MCF 10A (cell line): ENCODE results near the gene CFAP61. TPM values are rescaled to one million over a fixed set of nuclear protein-coding genes. Genes with fewer than 3 reads are reported as not detected.

Experiments used
- BruUV-seq: library from RNA; stranded (reverse); fragments of 400-500 nt; replicated peaks from 2 replicates; lab custom pipeline; 2021; lab: Mats Ljungman, UMichigan
- CTCF ChIA-PET: fragments of 300-600 bp; sonication (Branson Sonifier 250); formaldehyde crosslinking; extraction: SDS; loops from one replicate; lab custom pipeline; 2021; ENCODE audit warnings: antibody characterized with exemption, inconsistent platforms; lab: Yijun Ruan, JAX
- POLR2A ChIA-PET: fragments of 300-600, 350-650 bp; sonication (Branson Sonifier 250); formaldehyde crosslinking; extraction: SDS; loops from one replicate; lab custom pipeline; 2020; ENCODE audit warnings: antibody characterized with exemption, inconsistent platforms; lab: Yijun Ruan, JAX
- DNase-seq: peaks from one replicate; pipeline ENCODE4 v3.0.0-alpha.2; 2018; ENCODE audit not compliant: unreplicated experiment
- H3K27ac Mint-ChIP-seq: one replicate; pipeline ENCODE4 v1.8.0; 2022; ENCODE audit warnings: mild to moderate bottlenecking, low read depth, mixed read lengths; ENCODE audit not compliant: unreplicated experiment
- H3K27me3 Mint-ChIP-seq: one replicate; pipeline ENCODE4 v1.8.0; 2022; ENCODE audit warnings: mixed read lengths; ENCODE audit not compliant: insufficient read depth, unreplicated experiment
- H3K36me3 Mint-ChIP-seq: one replicate; pipeline ENCODE4 v1.8.0; 2022; ENCODE audit warnings: mild to moderate bottlenecking, moderate library complexity, mixed read lengths; ENCODE audit not compliant: insufficient read depth, unreplicated experiment
- H3K4me1 Mint-ChIP-seq: one replicate; pipeline ENCODE4 v1.8.0; 2022; ENCODE audit warnings: mixed read lengths; ENCODE audit not compliant: insufficient read depth, unreplicated experiment
- H3K4me3 Mint-ChIP-seq: one replicate; pipeline ENCODE4 v1.8.0; 2022; ENCODE audit warnings: mild to moderate bottlenecking, moderate library complexity, mixed read lengths; ENCODE audit not compliant: unreplicated experiment
- H3K9me3 Mint-ChIP-seq: one replicate; pipeline ENCODE4 v1.8.0; 2022; ENCODE audit warnings: mixed read lengths; ENCODE audit not compliant: unreplicated experiment
- CTCF ChIP-seq: fragments of 200-600 bp; IDR thresholded peaks from one replicate; pipeline ENCODE4 v1.8.0; 2022; ENCODE audit warnings: antibody characterized with exemption, mild to moderate bottlenecking; ENCODE audit not compliant: unreplicated experiment
- intact Hi-C: fragments of 100-400 bp; cut with micrococcal nuclease; formaldehyde crosslinking; loops from 2 replicates; pipeline ENCODE4 v1.14.1; 2022
- total RNA-seq: library from RNA; stranded (reverse); gene quantifications from 2 replicates; pipeline ENCODE4 v1.2.3, GENCODE V29; 2022

The CFAP61 gene
- total RNA-seq, 1 experiment from 2014 or later = 1.5 TPM

- no peaks in the 10 kb centered on the region for H3K36me3 Mint-ChIP-seq
- no peak overlapping the region for H3K27ac Mint-ChIP-seq
- H3K9me3 Mint-ChIP-seq = peaks cover 7% of the 10 kb centered on the region
- intact Hi-C loops = no loop called here
- DNase-seq = no peak
- ChIA-PET POLR2A (no interaction called here), CTCF (no interaction called here)
- no peak for TF ChIP-seq CTCF
- H3K4me1 Mint-ChIP-seq = no peaks in the 10 kb centered on the region
- no peak overlapping the region for H3K4me3 Mint-ChIP-seq
- no peaks in the 10 kb centered on the region for H3K27me3 Mint-ChIP-seq
- BruUV-seq = no TSS peak
These were observed 240.1 kb downstream of the CFAP61 start for GRCh38 chr20:20292472-20292871.

GRCh38 chr20:20293141-20293540 lies 240.8 kb downstream of the CFAP61 start:
- TF ChIP-seq CTCF = no peak
- DNase-seq = no peak
- Mint-ChIP-seq H3K27me3 (no peaks in the 10 kb centered on the region), H3K27ac (no peak overlapping the region), H3K4me3 (no peak overlapping the region), H3K4me1 (no peaks in the 10 kb centered on the region), H3K36me3 (no peaks in the 10 kb centered on the region), H3K9me3 (peaks cover 2% of the 10 kb centered on the region)
- no TSS peak for BruUV-seq
- ChIA-PET POLR2A (no interaction called here), CTCF (no interaction called here)
- intact Hi-C loops = no loop called here

- H3K27me3 Mint-ChIP-seq = no peaks in the 10 kb centered on the region
- BruUV-seq = no TSS peak
- intact Hi-C loops = no loop called here
- POLR2A ChIA-PET = no interaction called here
- CTCF ChIA-PET = interaction anchor here (0.6 kb wide), 1 partner anchor 167 kb away, joined by 4 read pairs; no protein-coding TSS in a partner anchor
- DNase-seq = no peak
- no peak for TF ChIP-seq CTCF
- no peaks in the 10 kb centered on the region for H3K36me3 Mint-ChIP-seq
- no peaks in the 10 kb centered on the region for H3K9me3 Mint-ChIP-seq
- no peak overlapping the region for H3K4me3 Mint-ChIP-seq
- no peak overlapping the region for H3K27ac Mint-ChIP-seq
- no peaks in the 10 kb centered on the region for H3K4me1 Mint-ChIP-seq
These were observed 241.5 kb downstream of the CFAP61 start for GRCh38 chr20:20293691-20294385.

- intact Hi-C loops = no loop called here
- ChIA-PET CTCF (interaction anchor here (0.6 kb wide), 1 partner anchor 190 kb away, joined by 3 read pairs; no protein-coding TSS in a partner anchor), POLR2A (no interaction called here)
- no peak for DNase-seq
- H3K9me3 Mint-ChIP-seq = no peaks in the 10 kb centered on the region
- H3K27ac Mint-ChIP-seq = no peak overlapping the region
- no peaks in the 10 kb centered on the region for H3K36me3 Mint-ChIP-seq
- no TSS peak for BruUV-seq
- H3K27me3 Mint-ChIP-seq = no peaks in the 10 kb centered on the region
- no peak for TF ChIP-seq CTCF
- H3K4me3 Mint-ChIP-seq = no peak overlapping the region
- H3K4me1 Mint-ChIP-seq = no peaks in the 10 kb centered on the region
These were observed 243.5 kb downstream of the CFAP61 start for GRCh38 chr20:20295621-20296498.
